ENCODE measurements around the gene ZBTB2. TPM values are rescaled to one million over a fixed set of nuclear protein-coding genes. Genes with fewer than 3 reads are reported as not detected.
"Not testable (repeated sequence)": the region's sequence is repeated elsewhere in the genome, so short reads cannot be mapped to it uniquely, and the experiment has no call there.

ZBTB2 gene
- total and polyA plus RNA-seq, 7 donors: 7.1 to 14.7 (median 9.5) TPM

- DNase-seq: no peak
- TF ChIP-seq CTCF (IDR thresholded peaks at IDR 0.05): no peak
- H3K36me3 ChIP-seq (ENCODE audit: insufficient read depth in 1 of 2, low read depth in 1 of 2): peaks cover 0 to 78% of the 10 kb centered on the region in 2 donors
Measured at GRCh38 chr6:151365233-151365632, 26.1 kb downstream of the ZBTB2 start.

GRCh38 chr6:151359486-151359885, 31.9 kb downstream of the ZBTB2 start:
- DNase-seq (no peak), ATAC-seq (no peak)
- 94 to 95% (median 94%) methylated on average over 5 of the region's 5 CpGs for WGBS, 3 donors
- H3K4me1 ChIP-seq: no peaks in the 10 kb centered on the region
- H3K4me3 ChIP-seq: no peak overlapping the region
- H3K36me3 ChIP-seq (ENCODE audit: insufficient read depth in 1 of 2, low read depth in 1 of 2): peaks cover 0 to 54% of the 10 kb centered on the region in 2 donors
- no peak overlapping the region for H3K27ac ChIP-seq
- H3K27me3 ChIP-seq (ENCODE audit: insufficient read depth in 3 of 3, low read length in 2 of 3): no peaks in the 10 kb centered on the region
- intact Hi-C loops (cut with DNase I): no loop called here
- no peaks in the 10 kb centered on the region for H3K9me3 ChIP-seq
- no peak for TF ChIP-seq CTCF (IDR thresholded peaks at IDR 0.05)

More at GRCh38 chr6:151365233-151365632, 26.1 kb downstream of the ZBTB2 start:
- no peak for ATAC-seq
- H3K27me3 ChIP-seq (ENCODE audit: insufficient read depth in 3 of 3, low read length in 2 of 3): no peaks in the 10 kb centered on the region
- H3K4me3 ChIP-seq: no peak overlapping the region
- H3K27ac ChIP-seq: no peak overlapping the region
- peaks cover 5% of the 10 kb centered on the region for H3K4me1 ChIP-seq
- H3K9me3 ChIP-seq: no peaks in the 10 kb centered on the region
- intact Hi-C loops (cut with DNase I): no loop called here
- 95 to 97% (median 96%) methylated on average over 6 of the region's 6 CpGs for whole genome bisulfite sequencing, 3 donors

- intact Hi-C loops (cut with DNase I): no loop called here
Measured at GRCh38 chr6:151358475-151358874, 32.9 kb downstream of the ZBTB2 start.

GRCh38 chr6:151357758-151358436, 33.5 kb downstream of the ZBTB2 start:
- Histone ChIP-seq H3K9me3 (no peaks in the 10 kb centered on the region), H3K27ac (no peak overlapping the region), H3K4me3 (no peak overlapping the region), H3K27me3 (ENCODE audit: insufficient read depth in 3 of 3, low read length in 2 of 3) (no peaks in the 10 kb centered on the region), H3K36me3 (ENCODE audit: insufficient read depth in 1 of 2, low read depth in 1 of 2) (peaks cover 0 to 38% of the 10 kb centered on the region in 2 donors), H3K4me1 (no peaks in the 10 kb centered on the region)
- TF ChIP-seq CTCF (IDR thresholded peaks at IDR 0.05): no peak
- 83 to 87% (median 85%) methylated on average over 6 of the region's 6 CpGs for WGBS, 3 donors
- DNase-seq (no peak), ATAC-seq (no peak)
- intact Hi-C loops (cut with DNase I): no loop called here

More at GRCh38 chr6:151358475-151358874, 32.9 kb downstream of the ZBTB2 start:
- H3K27me3 ChIP-seq (ENCODE audit: insufficient read depth in 3 of 3, low read length in 2 of 3): no peaks in the 10 kb centered on the region
- no peak overlapping the region for H3K27ac ChIP-seq
- no peak overlapping the region for H3K4me3 ChIP-seq
- TF ChIP-seq CTCF (IDR thresholded peaks at IDR 0.05): no peak
- DNase-seq (no peak), ATAC-seq (no peak)
- H3K9me3 ChIP-seq: no peaks in the 10 kb centered on the region
- no peaks in the 10 kb centered on the region for H3K4me1 ChIP-seq
- H3K36me3 ChIP-seq (ENCODE audit: insufficient read depth in 1 of 2, low read depth in 1 of 2): peaks cover 0 to 43% of the 10 kb centered on the region in 2 donors
- 92 to 96% (median 94%) methylated on average over 3 of the region's 3 CpGs for WGBS, 3 donors

- H3K27ac ChIP-seq; ATAC-seq; H3K27me3 ChIP-seq (ENCODE audit: insufficient read depth in 3 of 3, low read length in 2 of 3); H3K4me3 ChIP-seq; H3K9me3 ChIP-seq; DNase-seq; H3K4me1 ChIP-seq; intact Hi-C loops (cut with DNase I): not testable (repeated sequence)
- WGBS, 3 donors: 85 to 90% (median 89%) methylated on average over 6 of the region's 6 CpGs
- H3K36me3 ChIP-seq (ENCODE audit: insufficient read depth in 1 of 2, low read depth in 1 of 2): peaks cover 0 to 29% of the 10 kb centered on the region in 2 donors
Measured at GRCh38 chr6:151356983-151357382, 34.4 kb downstream of the ZBTB2 start.
